AG20443 (cell line): ENCODE measurements around the gene WDR93.

Source experiments
- DNase-seq: peaks from one replicate; pipeline ENCODE4 v3.0.0; 2012; ENCODE audit warnings: low spot score, mixed read lengths

The WDR93 gene

DNA sequence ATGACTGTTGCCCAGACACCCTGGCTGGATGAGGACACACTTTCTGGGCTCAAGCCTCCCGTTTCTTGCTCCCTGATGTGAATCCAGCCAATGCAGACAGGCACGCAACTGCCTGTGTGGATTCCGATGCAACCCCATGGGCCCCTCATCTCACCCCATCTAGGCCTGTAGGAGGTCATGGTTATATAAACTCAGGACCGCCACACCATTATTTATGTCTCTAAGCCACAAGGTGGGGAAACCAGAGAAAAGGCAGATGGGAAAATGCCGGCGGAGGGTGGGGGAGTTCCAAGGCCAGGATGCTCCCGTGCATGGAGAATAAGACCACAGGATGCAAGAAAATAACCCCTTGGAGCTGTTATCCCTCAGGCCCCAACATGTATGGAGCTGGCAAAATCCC, 58.4 kb downstream of the WDR93 start:
- DNase-seq, result no peak

- no peak for DNase-seq
These were observed 58.9 kb downstream of the WDR93 start for GRCh38 chr15:89749526-89749925.

GRCh38 chr15:89749951-89750559, 59.4 kb downstream of the WDR93 start:
- no peak for DNase-seq

GRCh38 chr15:89750560-89751542, 60.2 kb downstream of the WDR93 start, which contains the start of gene MESP1:
TSS of gene MESP1 (minus strand) at chr15:89751249. CDS start at chr15:89751231, 18 bp downstream.
- DNase-seq, result peak; percentile 98

DNA sequence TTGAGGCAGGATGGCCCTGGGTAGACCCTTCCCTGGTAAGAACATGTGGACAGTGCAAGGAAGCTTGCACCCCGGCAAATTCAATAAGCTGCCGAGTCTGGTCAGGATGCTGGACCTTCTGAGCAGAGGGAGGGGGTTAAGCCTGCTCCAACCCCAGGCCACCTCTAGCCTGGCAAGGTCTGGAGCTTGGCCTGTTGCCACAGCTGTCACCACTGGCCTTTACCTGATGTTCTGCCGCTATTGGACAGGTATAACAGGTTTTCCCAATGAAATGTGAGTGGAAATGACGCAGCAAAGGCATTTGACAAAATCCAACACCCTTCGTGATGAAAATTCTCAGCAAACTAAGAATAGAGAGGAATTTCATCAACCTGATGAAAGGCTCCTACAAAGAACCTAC, 61.1 kb downstream of the WDR93 start:
- DNase-seq, result no peak

- DNase-seq, result no peak
These were observed 63.2 kb downstream of the WDR93 start for GRCh38 chr15:89753855-89754254.

- no peak for DNase-seq
These were observed 63.9 kb downstream of the WDR93 start for GRCh38 chr15:89754361-89755154.

DNA sequence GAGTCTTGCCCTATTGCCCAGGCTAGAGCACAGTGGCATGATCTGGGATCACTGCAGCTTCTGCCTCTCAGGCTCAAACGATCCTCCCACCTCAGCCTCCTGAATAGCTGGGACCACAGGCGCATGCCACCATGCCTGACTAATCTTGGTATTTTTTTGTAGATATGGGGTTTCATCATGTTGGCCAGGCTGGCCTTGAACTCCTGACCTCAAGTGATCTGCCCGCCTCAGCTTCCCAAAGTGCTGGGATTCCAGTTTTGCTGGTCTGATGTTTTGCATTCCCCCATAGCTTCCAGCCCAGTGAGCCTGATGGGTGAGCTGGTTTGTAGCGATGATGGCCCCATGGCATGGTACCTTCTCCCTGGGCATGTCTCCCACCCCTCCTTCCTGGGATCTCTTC, 65.1 kb downstream of the WDR93 start:
- DNase-seq, result no peak

GRCh38 chr15:89756897-89757296, 66.3 kb downstream of the WDR93 start:
- DNase-seq, result no peak

- no peak for DNase-seq
These were observed 67.7 kb downstream of the WDR93 start for GRCh38 chr15:89758283-89758682.

- DNase-seq, result no peak
These were observed 68.4 kb downstream of the WDR93 start for GRCh38 chr15:89758981-89759380.

- no peak for DNase-seq
These were observed 69.2 kb downstream of the WDR93 start for GRCh38 chr15:89759835-89760234.

DNA sequence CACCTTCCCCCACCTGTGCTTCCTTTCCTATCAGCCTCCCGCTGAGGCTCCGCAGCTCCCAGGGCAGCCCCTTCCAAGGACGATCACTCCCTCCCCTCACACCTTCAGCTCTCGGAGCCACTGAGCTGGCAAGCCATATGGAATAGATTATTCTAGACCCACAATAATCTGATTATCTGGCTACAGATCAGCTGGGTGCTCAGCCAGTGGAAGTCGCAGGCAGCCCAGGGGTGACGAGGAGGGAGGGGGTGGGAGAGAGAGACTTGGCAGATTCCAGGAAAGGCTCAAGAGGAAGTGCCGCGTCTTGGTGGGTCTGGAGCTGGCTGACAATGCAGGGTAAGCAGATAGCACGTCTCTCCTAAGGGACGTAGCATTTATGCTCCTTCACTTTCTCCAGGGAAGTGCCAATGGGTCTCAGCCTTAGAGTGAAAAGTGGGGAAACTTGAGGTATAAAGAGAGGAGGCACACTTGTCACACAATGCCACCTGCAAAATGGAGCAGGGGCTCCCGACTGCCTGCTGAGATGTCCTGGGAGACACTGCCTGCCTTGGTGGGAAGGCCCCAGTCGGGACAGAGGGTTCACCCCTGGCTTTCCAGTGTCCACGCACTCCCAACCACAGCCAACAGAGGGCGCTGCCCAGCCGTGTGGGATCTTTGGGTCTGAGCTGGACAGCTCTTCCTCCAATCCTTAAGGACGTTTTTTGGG, 69.8 kb downstream of the WDR93 start:
- peak; percentile 91 for DNase-seq

- DNase-seq, result no peak
These were observed 70.6 kb downstream of the WDR93 start for GRCh38 chr15:89761009-89761831.

DNA sequence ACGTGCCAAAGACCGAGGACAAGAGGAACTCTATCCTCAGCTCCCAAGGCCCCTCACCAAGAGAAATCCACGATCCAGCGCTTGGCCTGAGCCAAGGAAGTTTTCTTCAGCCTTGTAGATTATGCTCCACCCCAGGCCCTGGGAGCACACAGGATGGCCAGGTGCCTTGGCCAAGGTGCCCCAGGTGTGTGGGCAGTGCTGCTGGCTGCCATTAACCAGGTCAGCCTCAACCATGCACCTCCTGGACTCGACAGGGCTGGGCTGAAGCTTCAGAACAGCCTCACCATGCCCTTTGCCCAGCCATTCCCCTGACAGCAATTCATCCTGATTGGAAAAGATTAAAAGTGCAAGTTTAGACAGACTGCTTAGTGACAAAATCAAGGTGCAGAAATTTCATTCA, 71.3 kb downstream of the WDR93 start:
- no peak for DNase-seq

GRCh38 chr15:89765694-89766093, 75.1 kb downstream of the WDR93 start:
- no peak for DNase-seq

- no peak for DNase-seq
These were observed 76.0 kb downstream of the WDR93 start for GRCh38 chr15:89766357-89767311.

DNA sequence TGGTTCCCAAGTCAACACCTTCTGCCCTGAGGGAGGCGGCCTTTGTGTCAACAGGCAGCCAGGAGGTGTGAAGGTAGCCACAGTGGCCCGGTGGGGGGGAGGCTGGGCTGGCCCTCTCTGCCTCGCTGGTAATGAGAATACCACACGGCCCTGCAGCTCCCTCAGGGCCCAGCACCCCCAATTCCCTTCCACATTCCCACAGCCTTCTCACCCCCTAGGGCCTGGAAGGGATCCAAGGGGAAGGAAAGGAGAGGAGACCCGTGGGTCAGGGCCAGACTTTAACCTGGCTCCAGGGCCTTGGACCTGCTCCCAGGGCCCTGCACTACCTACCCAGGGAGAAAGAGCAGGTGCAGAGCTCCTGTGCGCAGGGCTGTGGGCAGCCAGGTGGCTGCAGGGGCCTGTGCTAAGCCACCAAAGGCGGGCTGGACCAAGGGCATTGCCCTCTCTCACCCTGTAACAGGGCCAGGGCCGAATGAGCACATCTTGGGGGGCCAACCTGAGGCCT, 76.9 kb downstream of the WDR93 start:
- no peak for DNase-seq

GRCh38 chr15:89768071-89768500, 77.5 kb downstream of the WDR93 start:
- peak; percentile 74 for DNase-seq
